ENCODE measurements around the gene BATF3. TPM values are rescaled to one million over a fixed set of nuclear protein-coding genes. Genes with fewer than 3 reads are reported as not detected.

The BATF3 gene
- total RNA-seq, 3 donors from 2014 or later (not counting 1 experiment from before 2014, with no cell fraction given) = 0.25 to 3.6 (median 1.2) TPM

DNA sequence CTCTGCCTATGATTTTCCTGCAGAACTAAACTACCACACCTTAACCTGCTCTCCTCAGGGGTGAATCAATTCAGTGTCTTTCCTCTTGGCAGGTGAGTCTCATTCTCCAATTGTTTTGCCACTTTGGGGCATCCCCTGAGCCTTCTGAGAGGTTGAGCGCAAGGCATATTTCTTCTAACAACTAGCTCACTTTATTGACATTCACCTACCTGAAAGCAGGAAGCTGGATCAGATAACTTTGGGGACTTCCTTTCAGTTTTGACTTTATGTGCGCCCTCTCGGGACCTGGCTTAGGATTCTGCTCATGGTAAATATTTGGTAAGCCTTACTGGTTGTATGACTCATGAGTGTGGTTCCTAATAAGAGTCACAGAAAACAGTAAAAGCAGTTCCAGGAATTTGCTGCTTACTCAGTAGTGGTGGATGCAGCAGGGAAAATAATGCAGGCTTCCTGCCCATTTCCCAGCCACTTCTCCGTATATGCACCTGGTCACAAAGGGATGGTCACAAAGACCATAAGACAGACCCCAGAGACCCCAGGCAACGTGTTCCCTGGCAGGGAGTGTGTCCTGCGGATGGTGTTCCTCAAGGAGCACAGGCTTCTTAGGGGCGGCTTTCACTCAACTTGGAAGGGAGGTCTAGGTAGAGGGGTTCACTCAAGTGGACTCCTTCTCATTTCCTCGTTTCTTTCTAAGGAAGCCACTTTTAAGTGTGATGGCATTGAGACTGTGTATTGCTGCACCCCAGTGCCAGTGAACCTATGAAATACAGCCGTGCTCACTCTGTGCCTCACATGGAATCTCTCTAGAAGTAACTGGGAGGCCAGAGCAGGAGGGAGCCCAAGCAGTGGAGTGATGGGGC is 22.0 kb upstream of the BATF3 start:
- Histone ChIP-seq H3K27me3 (ENCODE audit: control insufficient read depth, insufficient read depth, low read length) (peaks cover 5% of the 10 kb centered on the region), H3K36me3 (ENCODE audit: control insufficient read depth, insufficient read depth, low read length) (peaks cover 2% of the 10 kb centered on the region), H3K4me3 (ENCODE audit: low read length) (no peak overlapping the region), H3K4me1 (ENCODE audit: control insufficient read depth, insufficient read depth, low read length) (peaks cover 7% of the 10 kb centered on the region), H3K27ac (ENCODE audit: low read length) (no peak overlapping the region), H3K9me3 (ENCODE audit: control insufficient read depth, insufficient read depth, low read length) (no peaks in the 10 kb centered on the region)
- TF ChIP-seq, protein P1, sequence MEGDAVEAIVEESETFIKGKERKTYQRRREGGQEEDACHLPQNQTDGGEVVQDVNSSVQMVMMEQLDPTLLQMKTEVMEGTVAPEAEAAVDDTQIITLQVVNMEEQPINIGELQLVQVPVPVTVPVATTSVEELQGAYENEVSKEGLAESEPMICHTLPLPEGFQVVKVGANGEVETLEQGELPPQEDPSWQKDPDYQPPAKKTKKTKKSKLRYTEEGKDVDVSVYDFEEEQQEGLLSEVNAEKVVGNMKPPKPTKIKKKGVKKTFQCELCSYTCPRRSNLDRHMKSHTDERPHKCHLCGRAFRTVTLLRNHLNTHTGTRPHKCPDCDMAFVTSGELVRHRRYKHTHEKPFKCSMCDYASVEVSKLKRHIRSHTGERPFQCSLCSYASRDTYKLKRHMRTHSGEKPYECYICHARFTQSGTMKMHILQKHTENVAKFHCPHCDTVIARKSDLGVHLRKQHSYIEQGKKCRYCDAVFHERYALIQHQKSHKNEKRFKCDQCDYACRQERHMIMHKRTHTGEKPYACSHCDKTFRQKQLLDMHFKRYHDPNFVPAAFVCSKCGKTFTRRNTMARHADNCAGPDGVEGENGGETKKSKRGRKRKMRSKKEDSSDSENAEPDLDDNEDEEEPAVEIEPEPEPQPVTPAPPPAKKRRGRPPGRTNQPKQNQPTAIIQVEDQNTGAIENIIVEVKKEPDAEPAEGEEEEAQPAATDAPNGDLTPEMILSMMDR (IDR thresholded peaks at IDR 0.05) = no peak
- intact Hi-C loops (cut with micrococcal nuclease) = no loop called here
- WGBS (ENCODE audit: insufficient coverage) = 81% methylated on average over 9 of the region's 9 CpGs
- no peak overlapping the region for H3K27ac Mint-ChIP-seq
- no peaks in the 10 kb centered on the region for H3K36me3 Mint-ChIP-seq
- H3K4me1 Mint-ChIP-seq = peaks cover 4 to 5% of the 10 kb centered on the region in 2 donors
- ATAC-seq (no peak), DNase-seq (no peak)
- no peaks in the 10 kb centered on the region for H3K9me3 Mint-ChIP-seq
- H3K27me3 Mint-ChIP-seq (ENCODE audit: low read depth in 2 of 2) = peaks cover 12 to 23% of the 10 kb centered on the region in 2 donors
- no peak overlapping the region for H3K4me3 Mint-ChIP-seq

DNA sequence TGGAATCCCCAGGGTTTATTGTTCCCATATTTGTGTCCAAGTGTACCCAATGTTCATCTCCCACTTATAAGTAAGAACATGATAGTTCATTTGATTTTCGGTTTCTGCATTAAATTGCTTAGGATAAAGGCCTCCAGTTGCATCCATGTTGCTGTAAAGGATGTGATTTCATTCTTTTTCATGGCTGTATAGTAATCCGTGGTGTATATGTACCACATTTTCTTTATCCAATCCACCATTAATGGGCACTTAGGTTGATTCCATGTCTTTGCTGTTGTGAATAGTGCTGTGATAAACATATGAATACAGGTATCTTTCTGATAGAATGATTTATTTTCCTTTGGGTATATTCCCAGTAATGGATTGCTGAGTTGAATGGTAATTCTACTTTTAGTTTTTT is 20.0 kb upstream of the BATF3 start:
- Histone ChIP-seq H3K4me3 (ENCODE audit: low read length) (no peak overlapping the region), H3K27me3 (ENCODE audit: control insufficient read depth, insufficient read depth, low read length) (peaks cover 8% of the 10 kb centered on the region), H3K27ac (ENCODE audit: low read length) (no peak overlapping the region), H3K36me3 (ENCODE audit: control insufficient read depth, insufficient read depth, low read length) (no peaks in the 10 kb centered on the region), H3K4me1 (ENCODE audit: control insufficient read depth, insufficient read depth, low read length) (peaks cover 4% of the 10 kb centered on the region), H3K9me3 (ENCODE audit: control insufficient read depth, insufficient read depth, low read length) (no peaks in the 10 kb centered on the region)
- peaks cover 20 to 36% of the 10 kb centered on the region in 2 donors for H3K27me3 Mint-ChIP-seq (ENCODE audit: low read depth in 2 of 2)
- intact Hi-C loops (cut with micrococcal nuclease) = no loop called here
- no peak overlapping the region for H3K4me3 Mint-ChIP-seq
- TF ChIP-seq, protein P1 (IDR thresholded peaks at IDR 0.05) = no peak
- DNase-seq (no peak), ATAC-seq (no peak)
- H3K9me3 Mint-ChIP-seq = no peaks in the 10 kb centered on the region
- no peaks in the 10 kb centered on the region for H3K36me3 Mint-ChIP-seq
- peaks cover 0 to 5% of the 10 kb centered on the region in 2 donors for H3K4me1 Mint-ChIP-seq
- WGBS (ENCODE audit: insufficient coverage) = 100% methylated on average over 1 of the region's 2 CpGs
- H3K27ac Mint-ChIP-seq = no peak overlapping the region

DNA sequence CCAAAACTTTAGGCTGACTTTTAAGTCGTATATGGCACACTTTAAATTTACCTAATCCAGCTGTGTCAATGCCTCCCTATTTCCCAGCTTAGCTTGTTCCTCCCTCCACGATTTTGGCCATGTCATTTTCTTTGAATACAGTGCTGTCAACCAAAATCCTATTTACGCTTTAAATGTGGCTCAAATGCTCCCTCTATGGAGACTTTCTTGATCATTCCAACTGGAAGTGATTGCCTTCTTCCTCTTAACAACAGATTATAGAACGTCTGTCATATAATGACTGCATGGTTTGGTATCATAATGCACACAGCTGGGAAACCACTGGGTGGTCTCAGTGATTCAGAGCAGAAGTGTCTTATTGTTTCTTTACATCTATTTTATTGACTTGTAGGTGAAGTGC is 18.9 kb upstream of the BATF3 start:
- H3K27ac ChIP-seq (ENCODE audit: low read length) = no peak overlapping the region
- H3K4me3 Mint-ChIP-seq = no peak overlapping the region
- no peak for ATAC-seq
- no peaks in the 10 kb centered on the region for H3K9me3 ChIP-seq (ENCODE audit: control insufficient read depth, insufficient read depth, low read length)
- 43% methylated on average over 4 of the region's 4 CpGs for WGBS (ENCODE audit: insufficient coverage)
- TF ChIP-seq, protein P1 (IDR thresholded peaks at IDR 0.05) = no peak
- intact Hi-C loops (cut with micrococcal nuclease) = no loop called here
- DNase-seq = no peak
- H3K36me3 ChIP-seq (ENCODE audit: control insufficient read depth, insufficient read depth, low read length) = no peaks in the 10 kb centered on the region
- H3K36me3 Mint-ChIP-seq = no peaks in the 10 kb centered on the region
- H3K27ac Mint-ChIP-seq = no peak overlapping the region
- no peaks in the 10 kb centered on the region for H3K9me3 Mint-ChIP-seq
- H3K27me3 ChIP-seq (ENCODE audit: control insufficient read depth, insufficient read depth, low read length) = peaks cover 8% of the 10 kb centered on the region
- H3K4me1 Mint-ChIP-seq = peaks cover 0 to 5% of the 10 kb centered on the region in 2 donors
- H3K4me3 ChIP-seq (ENCODE audit: low read length) = no peak overlapping the region
- H3K4me1 ChIP-seq (ENCODE audit: control insufficient read depth, insufficient read depth, low read length) = peaks cover 4% of the 10 kb centered on the region
- peaks cover 20 to 40% of the 10 kb centered on the region in 2 donors for H3K27me3 Mint-ChIP-seq (ENCODE audit: low read depth in 2 of 2)
